GM18519 (cell line): ENCODE results near the gene TELO2.

Experiments used
- ATAC-seq: cut with Tn5 transposase; IDR thresholded peaks from one replicate; pipeline ENCODE4 v1.9.1; 2021; ENCODE audit warnings: mild to moderate bottlenecking, moderate library complexity; ENCODE audit not compliant: unreplicated experiment, low FRiP score

TELO2 gene

GRCh38 chr16:1495889-1496262 lies 2.7 kb downstream of the TELO2 start:
- ATAC-seq, result no peak

DNA sequence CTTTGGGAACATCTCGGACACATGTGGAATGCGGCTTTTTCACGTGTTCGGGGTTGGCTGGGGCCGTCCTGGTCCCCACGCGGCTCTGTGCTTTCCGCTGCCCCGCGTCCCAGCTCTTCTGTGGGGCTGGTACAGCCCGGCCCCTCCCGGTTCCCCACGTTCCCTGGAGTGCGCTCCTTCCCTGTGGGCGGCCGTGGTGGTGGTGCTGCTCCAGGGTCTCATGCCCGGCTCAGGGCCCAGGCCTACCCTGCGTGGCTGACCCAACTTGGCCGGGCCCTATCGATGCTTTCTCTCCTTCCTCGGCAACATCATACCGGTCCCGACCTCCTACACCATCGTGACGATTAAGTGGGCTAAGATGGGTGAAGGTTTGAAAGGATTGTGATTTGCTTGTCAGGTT lies 3.3 kb downstream of the TELO2 start:
- ATAC-seq, result no peak

GRCh38 chr16:1497014-1497598 lies 3.9 kb downstream of the TELO2 start:
- no peak for ATAC-seq

DNA sequence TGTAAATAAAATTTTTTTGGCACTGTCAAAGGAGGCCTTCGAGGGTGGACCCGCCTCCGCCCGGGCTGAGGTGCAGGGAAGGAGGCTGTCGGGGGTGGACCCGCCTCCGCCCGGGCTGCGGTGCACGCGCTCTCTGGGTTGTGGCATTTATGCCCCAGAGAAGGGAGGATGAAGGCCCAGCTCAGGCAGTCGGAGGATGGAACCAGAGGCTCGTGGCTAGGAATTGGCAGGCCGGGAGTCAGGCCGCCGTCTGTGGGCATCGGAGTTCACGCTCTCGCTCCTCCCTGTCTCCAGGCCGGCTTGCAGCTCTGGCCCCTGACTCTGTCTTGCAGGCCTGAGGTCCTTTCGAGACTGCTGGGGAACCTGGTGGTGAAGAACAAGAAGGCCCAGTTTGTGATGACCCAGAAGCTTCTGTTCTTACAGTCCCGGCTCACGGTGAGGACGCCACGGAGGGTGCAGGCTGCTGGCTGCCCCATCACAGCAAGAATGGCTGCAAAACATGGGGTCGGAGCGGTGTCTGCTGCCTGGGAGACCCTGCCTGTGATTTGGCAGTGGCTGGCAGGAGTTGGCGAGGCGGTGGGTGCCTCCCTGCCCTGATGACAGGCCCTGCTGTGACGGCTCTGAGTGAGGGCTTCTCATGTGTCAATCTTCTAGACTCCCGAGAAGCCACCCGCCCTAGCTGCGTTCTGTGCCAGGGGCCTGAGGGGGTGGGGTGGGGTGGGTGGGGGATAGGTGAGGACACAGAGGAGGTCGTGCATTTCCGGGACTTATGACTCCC lies 5.9 kb downstream of the TELO2 start:
- no peak for ATAC-seq

DNA sequence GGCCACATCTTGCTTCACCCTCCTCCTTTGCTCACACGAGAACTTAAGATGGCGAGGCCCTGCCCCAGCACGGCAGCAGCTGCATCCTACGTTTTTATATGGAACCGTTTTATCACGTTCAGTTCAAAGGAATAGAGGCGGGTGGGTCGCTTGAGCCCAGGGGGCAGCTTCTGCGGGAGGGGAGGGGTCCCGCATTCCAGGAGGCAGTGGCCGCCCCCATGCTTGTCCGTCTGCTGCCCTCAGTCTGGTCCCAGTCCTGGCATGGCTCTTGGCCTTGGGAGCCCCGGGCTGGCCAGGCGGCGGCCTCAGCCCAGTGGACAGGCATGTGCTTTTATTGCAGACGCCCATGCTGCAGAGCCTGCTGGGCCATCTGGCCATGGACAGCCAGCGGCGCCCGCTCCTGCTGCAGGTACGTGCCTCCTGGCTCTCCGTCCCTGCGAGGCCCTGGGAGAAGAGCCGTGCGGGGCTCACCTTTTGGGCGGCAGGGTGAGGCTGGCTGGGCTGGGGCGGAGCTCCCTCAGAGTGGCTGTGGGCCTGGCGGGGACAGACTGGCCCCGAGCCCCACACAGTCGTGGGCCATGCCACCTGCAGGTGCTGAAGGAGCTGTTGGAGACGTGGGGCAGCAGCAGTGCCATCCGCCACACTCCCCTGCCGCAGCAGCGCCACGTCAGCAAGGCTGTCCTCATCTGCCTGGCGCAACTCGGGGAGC lies 6.8 kb downstream of the TELO2 start:
- no peak for ATAC-seq

DNA sequence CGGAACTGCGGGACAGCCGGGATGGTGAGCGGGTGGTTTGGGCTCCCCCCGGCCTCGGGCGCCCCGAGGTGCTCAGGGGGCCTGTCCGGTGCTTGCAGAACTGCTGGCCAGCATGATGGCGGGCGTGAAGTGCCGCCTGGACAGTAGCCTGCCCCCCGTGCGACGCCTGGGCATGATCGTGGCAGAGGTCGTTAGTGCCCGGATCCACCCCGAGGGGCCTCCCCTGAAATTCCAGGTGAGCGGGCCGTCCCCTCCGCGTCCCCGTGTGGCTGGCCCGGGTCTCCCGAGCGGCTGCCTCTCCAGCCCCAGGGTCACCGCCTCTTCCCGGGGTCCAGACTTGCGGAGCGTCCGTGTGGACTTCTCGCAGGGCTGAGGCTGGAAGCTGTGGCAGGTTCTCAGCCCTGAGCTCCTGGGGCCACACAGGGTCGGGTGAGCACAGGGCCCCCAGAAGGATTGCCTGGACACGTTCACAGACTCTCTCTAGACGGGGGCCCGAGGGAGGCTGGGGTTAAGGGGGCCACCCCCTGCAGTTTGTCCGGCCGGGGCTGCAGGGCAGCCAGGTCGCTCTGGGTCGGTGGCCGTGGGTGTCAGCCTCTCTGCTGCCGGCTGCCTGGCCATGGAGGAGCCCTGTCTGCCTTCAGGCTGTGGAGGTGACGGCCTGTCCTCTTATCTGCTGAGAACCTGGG lies 7.4 kb downstream of the TELO2 start:
- no peak for ATAC-seq

- ATAC-seq, result no peak
These were observed 8.5 kb downstream of the TELO2 start for GRCh38 chr16:1501630-1502029.

GRCh38 chr16:1502092-1503004 lies 9.2 kb downstream of the TELO2 start:
- no peak for ATAC-seq

- no peak for ATAC-seq
These were observed 10.2 kb downstream of the TELO2 start for GRCh38 chr16:1503110-1503955.

GRCh38 chr16:1505073-1505844 lies 12.1 kb downstream of the TELO2 start:
- no peak for ATAC-seq

DNA sequence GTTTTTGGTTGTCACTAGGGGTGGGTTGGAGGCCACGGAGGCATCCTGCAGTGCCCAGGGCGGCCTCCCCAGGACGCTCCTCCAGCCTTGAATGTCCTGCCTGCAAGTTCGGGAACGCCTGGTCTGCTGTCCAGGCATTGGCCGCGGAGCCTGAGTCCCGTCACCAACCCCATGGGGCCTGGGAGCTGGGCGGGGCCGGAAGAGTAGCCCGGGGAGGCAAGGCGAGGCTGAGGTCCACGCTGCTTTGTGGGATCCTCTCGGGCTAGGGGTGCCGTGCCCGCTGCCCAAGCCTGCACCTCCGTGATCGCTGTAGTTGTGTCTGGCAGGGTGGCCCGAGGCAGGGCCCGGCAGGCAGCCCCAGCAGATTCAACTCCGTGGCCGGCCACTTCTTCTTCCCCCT lies 12.8 kb downstream of the TELO2 start:
- no peak for ATAC-seq

DNA sequence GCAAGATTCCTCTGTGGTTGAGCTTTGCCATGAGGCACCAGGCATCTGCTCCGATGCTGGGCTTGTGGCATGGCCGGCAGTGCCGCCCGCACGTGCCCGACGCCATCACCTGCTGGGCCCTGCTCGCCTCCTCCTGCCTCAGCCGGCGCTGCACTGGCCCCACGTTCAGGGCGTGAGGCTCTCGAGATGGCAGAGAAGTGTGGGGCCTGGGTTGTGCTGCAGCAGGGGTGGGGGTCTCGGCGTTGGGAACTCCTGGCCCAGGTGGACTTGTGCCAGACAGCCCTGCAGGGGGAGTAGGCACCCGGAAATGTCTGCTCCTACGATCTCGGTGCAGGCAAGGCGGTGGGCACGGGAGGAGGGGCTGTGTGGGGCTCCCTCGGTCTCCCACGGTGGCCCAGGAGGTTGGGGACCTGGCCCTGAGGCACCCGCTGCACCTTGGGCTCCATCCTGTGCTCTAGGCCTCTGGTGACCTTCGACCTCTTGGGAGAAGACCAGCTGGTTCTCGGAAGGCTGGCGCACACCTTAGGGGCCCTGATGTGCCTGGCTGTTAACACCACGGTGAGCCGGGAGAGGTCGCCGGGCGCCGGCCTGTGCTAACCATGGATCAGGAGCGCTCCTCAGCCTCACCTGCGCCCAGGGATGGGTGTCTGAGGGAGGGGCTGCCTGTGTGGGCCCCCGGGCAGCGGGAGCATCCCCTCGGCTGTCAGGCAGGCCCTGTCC lies 13.5 kb downstream of the TELO2 start:
- ATAC-seq, result no peak

- no peak for ATAC-seq
These were observed 15.5 kb downstream of the TELO2 start for GRCh38 chr16:1508494-1509187.

GRCh38 chr16:1509307-1510221 lies 16.4 kb downstream of the TELO2 start:
- no peak for ATAC-seq

GRCh38 chr16:1510272-1510671 lies 17.1 kb downstream of the TELO2 start:
- no peak for ATAC-seq

DNA sequence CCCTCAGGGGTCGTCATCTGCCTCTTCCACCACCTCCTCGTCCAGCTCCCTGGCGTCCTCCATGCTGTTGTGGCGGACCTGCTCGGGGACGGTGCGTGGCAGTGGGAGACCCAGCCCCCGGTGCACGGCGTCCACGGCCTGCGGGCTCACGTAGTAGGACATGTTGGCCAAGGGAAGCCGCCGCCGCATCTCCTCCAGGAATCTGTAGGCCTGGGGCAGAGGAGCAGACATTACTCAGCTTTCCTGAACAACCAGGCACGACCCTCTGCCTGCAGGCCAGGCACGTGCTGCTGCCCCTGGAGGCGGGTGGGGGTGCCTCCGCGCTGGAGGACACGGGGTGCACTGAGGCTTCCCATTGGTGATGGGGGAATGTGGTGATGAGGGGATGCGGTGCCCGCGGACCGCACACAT lies 17.8 kb downstream of the TELO2 start:
- ATAC-seq, result no peak
